NT2/D1 (cell line): Measurements from ENCODE around the gene NELFB.

ENCODE experiments used
- DNase-seq: peaks from one replicate; pipeline ENCODE4 v3.0.0-alpha.2; 2011; ENCODE audit warnings: low read depth, low spot score
- H3K27me3 ChIP-seq: 2 replicates; pipeline ENCODE4 v1.6.0; 2011; ENCODE audit warnings: mild to moderate bottlenecking; ENCODE audit not compliant: insufficient read length, insufficient read depth
- H3K36me3 ChIP-seq: 2 replicates; pipeline ENCODE4 v1.6.1; 2011; ENCODE audit warnings: mild to moderate bottlenecking, low read length, mixed read lengths; ENCODE audit not compliant: insufficient read depth, insufficient read length
- H3K4me1 ChIP-seq: 2 replicates; pipeline ENCODE4 v1.5.1; 2011; ENCODE audit not compliant: insufficient read depth, insufficient read length
- H3K4me3 ChIP-seq: 2 replicates; pipeline ENCODE4 v1.5.1; 2011; ENCODE audit warnings: low read depth; ENCODE audit not compliant: insufficient read length
- H3K9ac ChIP-seq: 2 replicates; pipeline ENCODE4 v1.6.0; 2011; ENCODE audit warnings: low read depth; ENCODE audit not compliant: insufficient read length
- H3K9me3 ChIP-seq: 2 replicates; pipeline ENCODE4 v1.5.1; 2011; ENCODE audit warnings: mild to moderate bottlenecking, low read length; ENCODE audit not compliant: insufficient read depth
- SUZ12 ChIP-seq: IDR thresholded peaks from 2 replicates; pipeline ENCODE4 v1.6.1; 2011; ENCODE audit not compliant: insufficient read length, insufficient read depth; ENCODE audit errors: extremely low read depth
- YY1 ChIP-seq: IDR thresholded peaks from 2 replicates; pipeline ENCODE4 v1.6.1; 2011; ENCODE audit not compliant: insufficient read length, insufficient read depth
- ZNF274 ChIP-seq: IDR thresholded peaks from 2 replicates; pipeline ENCODE4 v1.6.1; 2011; ENCODE audit warnings: mild to moderate bottlenecking, low read depth, low read length

The NELFB gene

DNA sequence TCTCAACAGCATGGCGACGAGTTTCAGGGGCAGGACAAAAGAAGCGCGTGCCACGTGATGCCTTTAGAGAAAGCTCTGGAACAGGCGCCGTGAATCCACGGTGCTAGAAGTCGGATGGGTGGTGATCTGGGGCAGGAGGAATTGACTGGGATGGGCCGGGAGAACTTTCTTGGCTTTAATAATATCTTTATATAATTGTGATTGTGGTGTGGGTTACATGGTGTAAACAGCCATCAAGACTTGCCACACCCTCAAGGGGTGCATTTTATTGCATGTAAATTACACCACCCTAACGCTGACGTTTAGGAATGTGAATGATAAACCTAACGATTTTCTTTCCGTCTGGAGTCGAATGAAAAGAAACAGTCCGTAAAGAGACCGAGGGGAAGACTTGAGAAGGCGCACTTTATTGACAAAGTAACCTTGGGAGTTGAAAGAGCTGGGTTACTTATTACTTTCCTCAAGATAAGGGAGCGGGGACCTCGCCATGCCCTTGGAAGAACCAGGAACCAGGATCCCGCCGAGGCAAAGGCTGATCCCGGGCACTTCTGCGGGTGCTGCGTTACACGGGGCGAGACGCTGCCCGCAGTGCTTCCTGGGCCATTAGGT, 38.5 kb downstream of the NELFB start:
- H3K4me3 ChIP-seq = no peak overlapping the region
- peaks cover 5% of the 10 kb centered on the region; the same call in 1 of the 2 replicates for H3K9me3 ChIP-seq
- H3K27me3 ChIP-seq = peaks cover 18% of the 10 kb centered on the region
- peaks cover 5% of the 10 kb centered on the region for H3K36me3 ChIP-seq
- TF ChIP-seq YY1 (no peak), ZNF274 (no peak), SUZ12 (no peak)
- peaks cover 22% of the 10 kb centered on the region for H3K4me1 ChIP-seq
- DNase-seq = no peak
- H3K9ac ChIP-seq = no peak overlapping the region

DNA sequence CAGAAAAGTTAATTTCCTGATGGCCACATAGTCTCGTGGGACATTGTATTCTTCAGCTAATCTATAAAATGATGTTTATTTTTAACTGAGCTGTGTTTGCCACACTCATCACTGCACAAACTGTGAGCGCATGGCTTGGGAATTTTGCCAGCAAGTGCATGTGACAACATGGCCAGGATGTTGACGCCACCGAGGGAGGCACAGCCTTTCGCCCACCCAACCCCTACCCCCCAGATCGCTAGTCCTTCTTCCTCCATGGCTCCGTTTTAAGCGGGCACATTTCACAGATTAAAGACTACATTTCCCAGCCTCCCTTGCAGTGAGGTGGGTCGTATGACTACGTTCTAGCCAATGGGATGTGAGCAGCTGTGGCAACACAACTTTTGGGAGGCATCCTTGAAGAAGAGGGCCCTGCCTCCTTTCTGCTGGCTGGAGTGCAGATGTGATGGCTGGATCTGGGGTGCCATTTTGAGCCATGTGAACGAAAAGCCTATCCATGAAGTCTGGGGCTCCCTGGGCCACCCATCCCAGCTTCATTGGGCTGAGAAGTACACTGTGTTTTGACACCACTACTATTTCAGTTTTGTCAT, 39.1 kb downstream of the NELFB start:
- H3K4me1 ChIP-seq = peaks cover 25% of the 10 kb centered on the region
- H3K4me3 ChIP-seq = no peak overlapping the region
- H3K36me3 ChIP-seq = peaks cover 7% of the 10 kb centered on the region
- DNase-seq = no peak
- peaks cover 5% of the 10 kb centered on the region; the same call in 1 of the 2 replicates for H3K9me3 ChIP-seq
- no peak overlapping the region for H3K9ac ChIP-seq
- TF ChIP-seq ZNF274 (no peak), YY1 (no peak), SUZ12 (no peak)
- H3K27me3 ChIP-seq = peaks cover 18% of the 10 kb centered on the region

DNA sequence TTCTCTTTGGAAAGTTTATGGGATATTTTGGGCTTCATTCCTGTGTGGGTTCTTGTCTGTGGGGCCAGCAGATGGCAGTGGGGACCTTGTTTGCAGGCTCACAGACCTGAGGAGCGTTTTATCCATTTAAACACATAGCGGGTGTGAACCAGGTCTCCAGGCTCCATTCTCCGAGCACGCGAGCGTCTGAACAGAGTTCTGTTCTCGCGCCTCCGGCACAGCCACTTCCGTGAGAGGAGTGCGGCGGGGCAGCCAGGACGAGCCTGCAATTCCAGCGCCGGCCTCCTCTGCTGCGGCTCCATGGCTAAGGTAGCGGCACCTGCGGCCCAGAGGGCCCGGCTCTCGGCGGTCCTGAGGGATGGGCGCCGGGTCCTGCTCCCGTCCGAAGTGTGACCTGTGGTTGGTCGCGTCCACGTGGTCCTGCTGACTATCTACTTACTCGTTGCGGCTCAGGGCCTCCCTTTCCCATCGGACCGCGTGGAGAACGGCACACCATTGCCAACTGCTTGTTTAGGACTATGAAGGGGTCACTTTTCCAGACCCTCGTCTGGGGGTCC, 39.6 kb downstream of the NELFB start:
- H3K9ac ChIP-seq = peak overlapping the region; percentile 66
- H3K27me3 ChIP-seq = peaks cover 18% of the 10 kb centered on the region
- H3K4me1 ChIP-seq = peaks cover 25% of the 10 kb centered on the region
- H3K36me3 ChIP-seq = peaks cover 7% of the 10 kb centered on the region
- TF ChIP-seq ZNF274 (no peak), YY1 (no peak), SUZ12 (no peak)
- DNase-seq = no peak
- peaks cover 5% of the 10 kb centered on the region; the same call in 1 of the 2 replicates for H3K9me3 ChIP-seq
- peak overlapping the region; percentile 39 for H3K4me3 ChIP-seq

DNA sequence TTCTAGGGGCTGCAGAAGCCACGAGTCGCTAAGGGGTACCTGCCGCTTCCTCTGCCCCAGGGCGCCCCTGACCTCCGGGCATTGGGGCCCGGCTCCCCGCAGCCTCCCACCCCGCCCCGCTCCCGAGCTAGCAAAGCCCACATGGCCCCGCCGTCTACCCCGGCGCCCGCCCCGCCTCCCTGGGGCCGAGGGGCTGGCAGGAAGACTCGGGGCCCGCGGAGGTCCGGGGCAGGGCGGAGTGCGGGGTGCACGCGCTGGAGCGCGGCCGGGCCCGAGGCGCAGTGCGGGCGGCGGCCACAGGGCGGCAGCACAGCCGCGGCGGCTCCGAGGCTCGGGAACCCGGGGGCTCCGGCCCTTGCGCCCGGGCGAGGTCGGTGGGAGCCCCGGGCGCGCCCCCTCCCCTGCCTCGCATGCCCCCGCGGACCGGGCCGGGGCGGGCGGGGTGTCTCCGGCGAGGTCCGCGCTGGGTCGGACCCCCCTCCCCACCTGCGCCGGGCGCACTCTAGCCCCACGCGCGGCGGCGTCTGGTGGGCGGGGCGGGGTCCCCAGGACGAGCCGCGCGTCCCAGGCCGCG, 40.2 kb downstream of the NELFB start:
- peaks cover 7% of the 10 kb centered on the region for H3K36me3 ChIP-seq
- H3K4me3 ChIP-seq = peak overlapping the region; percentile 39
- peaks cover 5% of the 10 kb centered on the region; the same call in 1 of the 2 replicates for H3K9me3 ChIP-seq
- peak overlapping the region; percentile 66 for H3K9ac ChIP-seq
- TF ChIP-seq SUZ12 (no peak), YY1 (no peak), ZNF274 (no peak)
- peaks cover 18% of the 10 kb centered on the region for H3K27me3 ChIP-seq
- H3K4me1 ChIP-seq = peaks cover 25% of the 10 kb centered on the region
- DNase-seq = no peak

DNA sequence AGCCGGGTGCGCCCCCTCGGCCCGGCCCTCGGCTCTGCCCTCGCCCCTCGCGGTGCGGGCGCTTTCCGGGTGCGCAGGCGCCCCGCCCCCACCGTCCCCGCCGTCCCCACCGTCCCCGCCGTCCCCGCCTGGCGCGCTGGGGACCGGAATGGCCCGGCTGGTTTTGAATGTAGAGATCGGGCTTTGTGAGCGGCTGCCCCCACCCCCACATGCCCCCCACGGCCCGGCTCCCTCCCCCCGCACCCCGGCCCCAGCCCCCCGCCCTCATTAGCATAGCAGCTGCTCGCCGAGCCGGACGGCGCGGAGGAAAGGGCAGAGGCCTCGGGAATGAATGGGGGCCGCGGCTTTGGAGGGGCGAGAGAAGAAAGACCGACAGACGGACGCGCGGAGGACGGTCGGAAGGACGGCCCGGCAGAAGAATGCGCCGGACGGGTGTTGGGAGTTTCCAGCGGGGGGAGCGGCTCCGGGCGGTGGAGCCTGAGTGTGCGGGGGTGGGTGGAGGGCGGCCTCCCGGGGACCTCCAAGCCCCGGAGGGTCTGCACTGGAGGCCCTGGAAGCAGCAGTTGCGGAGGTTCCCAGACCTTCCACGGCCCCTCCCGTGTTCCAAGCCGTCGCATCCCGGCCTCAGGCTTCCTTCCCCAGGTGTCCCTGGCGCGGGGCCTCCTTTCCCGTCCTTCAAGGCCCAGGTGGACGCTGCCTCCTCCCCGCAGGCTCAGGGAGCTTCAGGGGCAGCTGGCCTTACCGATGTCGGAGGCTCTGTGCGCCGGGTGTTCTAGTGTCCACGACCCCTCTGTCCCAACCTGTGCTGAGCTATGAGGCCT, 40.9 kb downstream of the NELFB start:
- Histone ChIP-seq H3K27me3 (peaks cover 18% of the 10 kb centered on the region), H3K4me1 (peaks cover 25% of the 10 kb centered on the region), H3K36me3 (peaks cover 7% of the 10 kb centered on the region), H3K4me3 (peak overlapping the region; percentile 39), H3K9ac (peak overlapping the region; percentile 66), H3K9me3 (peaks cover 5% of the 10 kb centered on the region; the same call in 1 of the 2 replicates)
- no peak for DNase-seq
- TF ChIP-seq ZNF274 (no peak), SUZ12 (no peak), YY1 (no peak)

DNA sequence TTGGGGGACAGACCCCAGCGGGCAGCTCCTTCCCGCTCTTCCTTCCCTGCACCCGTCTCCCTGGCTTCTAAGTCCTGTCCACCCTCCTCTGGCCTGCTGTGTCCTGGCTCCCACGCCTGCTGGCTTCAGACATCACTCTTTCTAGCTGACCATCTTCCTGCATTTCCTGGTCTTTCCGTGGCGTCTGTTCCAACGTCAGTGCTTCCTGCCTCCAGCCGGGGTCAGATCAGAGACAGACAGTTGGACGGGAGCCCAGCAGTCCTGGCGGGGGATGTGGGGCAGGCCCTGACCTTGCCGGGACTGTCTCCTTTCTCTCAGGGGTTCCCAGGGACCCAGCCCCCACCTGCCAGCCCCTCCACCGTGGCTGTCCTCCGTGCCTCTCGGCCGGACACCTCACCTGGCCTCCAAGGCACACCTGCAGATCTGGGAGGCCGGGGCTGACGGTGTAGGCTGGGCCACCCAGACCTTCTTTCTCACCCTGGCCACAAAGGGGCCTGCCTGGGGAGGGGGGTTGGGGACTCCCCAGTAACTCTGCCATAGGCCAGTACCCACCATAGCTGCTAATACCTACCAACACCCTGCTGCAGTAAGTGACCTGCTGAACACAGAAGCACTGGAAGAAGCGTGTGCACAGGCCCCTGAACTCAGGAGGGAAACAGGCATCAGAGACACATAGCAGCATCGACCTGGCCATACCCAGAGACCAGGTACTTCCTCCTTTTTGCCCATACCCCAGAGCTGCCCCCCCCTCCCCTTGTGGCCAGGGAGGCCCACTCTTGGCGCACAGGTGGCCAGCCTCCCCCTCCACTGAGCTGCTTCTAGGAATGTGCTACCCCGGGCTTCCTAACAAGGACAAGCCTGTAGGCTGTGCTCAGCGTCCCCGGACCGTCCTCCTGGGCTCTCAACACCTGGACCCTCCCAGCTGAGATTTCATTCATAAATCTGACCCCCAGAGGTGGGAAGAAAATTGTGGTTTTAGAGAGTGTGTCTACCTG, 41.8 kb downstream of the NELFB start:
- DNase-seq = no peak
- peaks cover 7% of the 10 kb centered on the region for H3K36me3 ChIP-seq
- H3K4me3 ChIP-seq = peak overlapping the region; percentile 29
- TF ChIP-seq YY1 (no peak), SUZ12 (no peak), ZNF274 (no peak)
- peak overlapping the region; percentile 62 for H3K9ac ChIP-seq
- H3K9me3 ChIP-seq = peaks cover 5% of the 10 kb centered on the region; the same call in 1 of the 2 replicates
- H3K4me1 ChIP-seq = peaks cover 25% of the 10 kb centered on the region
- H3K27me3 ChIP-seq = peaks cover 18% of the 10 kb centered on the region
